ENCODE results near the gene SEMA4D.

- TF ChIP-seq EZH2 (IDR thresholded peaks at IDR 0.05; ENCODE audit: borderline replicate concordance, insufficient read depth, low read length, poor library complexity, severe bottlenecking) (no peak), CTCF (IDR thresholded peaks at IDR 0.05; ENCODE audit: poor library complexity, severe bottlenecking) (no peak), SMC3 (conservative IDR thresholded peaks at IDR 0.05; ENCODE audit: poor library complexity) (no peak), MXI1 (conservative IDR thresholded peaks at IDR 0.05; ENCODE audit: poor library complexity, severe bottlenecking) (no peak), POLR2AphosphoS5 (IDR thresholded peaks at IDR 0.05) (no peak), REST (IDR thresholded peaks at IDR 0.05; ENCODE audit: borderline replicate concordance) (no peak), TAF1 (IDR thresholded peaks at IDR 0.05; ENCODE audit: low read depth) (no peak), RAD21 (conservative IDR thresholded peaks at IDR 0.05) (no peak), EP300 (conservative IDR thresholded peaks at IDR 0.05; ENCODE audit: poor library complexity, severe bottlenecking) (no peak)
These were observed 77.9 kb downstream of the SEMA4D start for GRCh38 chr9:89419978-89420394.
